Thyroid gland (tissue), 4 donors: ENCODE results near the gene GAS2.

Experiments used
- CTCF ChIP-seq, 6 experiments: fragments of 200-600 bp in 3 of 6; fragments of 450-650 bp in 3 of 6; sonication (generic) in 3 of 6; IDR thresholded peaks; one replicate each; pipeline ENCODE4 v1.5.1; 2016 to 2019; ENCODE audit warnings: antibody characterized with exemption in 6 of 6, mild to moderate bottlenecking in 2 of 6, inconsistent platforms in 1 of 6, moderate library complexity in 1 of 6
- POLR2A ChIP-seq, 2 donors: fragments of 450-650 bp; IDR thresholded peaks; one replicate each; pipeline ENCODE4 v1.6.1; 2017; ENCODE audit warnings: antibody characterized with exemption in 2 of 2, mild to moderate bottlenecking in 2 of 2, moderate library complexity in 1 of 2

GRCh38 chr11:22797047-22797446, 130.6 kb downstream of the GAS2 start:
- TF ChIP-seq POLR2A (IDR thresholded peaks at IDR 0.05) (no peak), CTCF (IDR thresholded peaks at IDR 0.05) (no peak)
